Measurements from ENCODE around the gene TSEN54. TPM values are rescaled to one million over a fixed set of nuclear protein-coding genes. Genes with fewer than 3 reads are reported as not detected.
"Not testable (repeated sequence)": the region's sequence is repeated elsewhere in the genome, so short reads cannot be mapped to it uniquely, and the experiment has no call there.

TSEN54 gene
- total RNA-seq, 1 experiment from 2014 or later, result 44.5 TPM

DNA sequence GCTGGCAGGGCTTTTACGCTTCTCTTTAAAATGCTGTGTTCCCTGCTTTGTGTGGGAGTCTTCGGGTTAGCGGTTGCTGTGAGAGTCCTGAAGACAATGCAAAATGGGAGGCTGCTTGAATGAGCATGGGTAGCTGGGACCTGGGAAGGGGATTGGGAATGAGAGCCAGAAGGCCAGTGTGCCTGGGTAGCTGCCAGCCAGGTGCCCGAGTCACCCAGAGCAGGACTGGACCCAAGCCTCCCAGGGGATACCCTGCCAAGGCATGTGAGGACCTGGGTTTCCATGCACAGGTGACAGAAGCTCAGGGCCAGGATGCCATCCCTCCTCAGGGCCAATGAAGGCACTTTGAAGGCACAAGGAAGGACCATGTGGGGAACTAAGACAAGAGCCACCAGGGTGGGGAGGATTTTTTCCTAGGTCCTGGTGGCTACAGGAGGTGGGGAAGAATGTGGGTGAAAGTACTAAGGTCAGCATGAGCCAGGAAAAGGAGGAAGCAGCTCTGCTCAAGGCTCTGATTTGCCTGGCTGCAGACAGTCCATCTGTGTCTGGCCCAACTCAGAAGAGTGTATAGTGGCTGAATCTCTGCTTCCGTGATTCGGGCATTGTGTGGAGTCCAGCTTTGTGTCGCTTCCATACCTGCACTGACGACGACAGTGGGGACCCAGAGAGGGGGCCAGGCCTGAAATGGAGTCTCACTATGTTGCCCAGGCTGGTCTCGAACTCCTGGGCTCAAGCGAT, 39.4 kb upstream of the TSEN54 start:
- H3K4me2 ChIP-seq (ENCODE audit: insufficient read depth, insufficient read length, low read length), result no peak overlapping the region
- H3K27ac Mint-ChIP-seq, result peak overlapping the region in 2 of 3 experiments; percentile 34 to 86; a peak in 3 of 7 replicates

DNA sequence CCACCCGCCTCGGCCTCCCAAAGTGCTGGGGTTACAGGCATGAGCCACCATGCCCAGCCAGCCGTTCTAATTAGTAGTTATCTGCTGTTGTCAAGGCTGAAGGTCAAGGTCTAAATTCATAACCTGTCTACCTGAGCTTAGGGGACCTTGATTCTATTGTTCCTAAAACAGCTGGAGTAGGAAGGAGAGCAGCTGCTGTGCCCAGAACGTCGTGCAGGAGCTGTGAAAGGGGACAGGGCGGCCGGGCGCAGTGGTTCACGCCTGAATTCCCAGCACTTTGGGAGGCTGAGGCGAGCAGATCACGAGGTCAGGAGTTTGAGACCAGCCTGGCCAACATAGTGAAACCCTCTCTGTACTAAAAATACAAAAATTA, 38.9 kb upstream of the TSEN54 start:
- not testable (repeated sequence) for H3K4me3 Mint-ChIP-seq
- no CpG with 5 or more reads among the region's 11 CpGs for WGBS (ENCODE audit: extremely low coverage, insufficient read length, low lambda C conversion rate)

More for the DNA sequence above, 39.4 kb upstream of the TSEN54 start:
- Histone ChIP-seq H2BK20ac (ENCODE audit: low read depth, low read length, poor library complexity, severe bottlenecking) (no peak overlapping the region), H2AFZ (ENCODE audit: low read length) (no peak overlapping the region), H3K4me1 (ENCODE audit: insufficient read depth, low read length) (no peaks in the 10 kb centered on the region), H3K79me1 (ENCODE audit: insufficient read depth, low read depth, low read length, poor library complexity, severe bottlenecking) (no peaks in the 10 kb centered on the region), H3K56ac (ENCODE audit: insufficient read length, low read depth, low read length) (no peak overlapping the region), H4K8ac (replicated peaks; ENCODE audit: insufficient read length, low read depth, low read length) (no peak overlapping the region), H2BK15ac (ENCODE audit: low read depth, low read length) (no peak overlapping the region), H4K20me1 (ENCODE audit: control insufficient read depth, insufficient read depth, insufficient read length) (no peaks in the 10 kb centered on the region), H2BK5ac (ENCODE audit: insufficient read length, low read length) (no peak overlapping the region), H4K91ac (ENCODE audit: insufficient read length, low read depth, low read length) (no peak overlapping the region), H3K23ac (ENCODE audit: insufficient read length, low read depth, low read length) (no peak overlapping the region), H2BK120ac (ENCODE audit: low read depth, low read length, poor library complexity, severe bottlenecking) (no peak overlapping the region), H3K23me2 (ENCODE audit: insufficient read length, low read depth, low read length, poor library complexity, severe bottlenecking) (no peaks in the 10 kb centered on the region), H3K4ac (ENCODE audit: low read depth, low read length) (no peak overlapping the region), H3K18ac (ENCODE audit: insufficient read length, low read depth, low read length) (no peak overlapping the region), H3K79me2 (ENCODE audit: insufficient read depth, low read length) (no peaks in the 10 kb centered on the region), H3K9ac (ENCODE audit: extremely low read depth, insufficient read length, low read length) (no peak overlapping the region), H3T11ph (ENCODE audit: low read length) (no peak overlapping the region), H2BK12ac (ENCODE audit: insufficient read length, low read depth, low read length) (no peak overlapping the region), H4K5ac (ENCODE audit: insufficient read length, low read depth, low read length) (no peak overlapping the region), H3K14ac (ENCODE audit: insufficient read depth, low read length) (no peak overlapping the region), H2AK5ac (ENCODE audit: insufficient read length, low read length) (no peak overlapping the region), H3K27me3 (ENCODE audit: insufficient read depth, low read length) (no peaks in the 10 kb centered on the region), H3K9me3 (ENCODE audit: control insufficient read depth, low read depth, low read length) (no peaks in the 10 kb centered on the region), H3K27ac (ENCODE audit: insufficient read length, low read depth, low read length) (no peak overlapping the region)
- no peak for DNase-seq
- no CpG with 5 or more reads among the region's 11 CpGs for WGBS (ENCODE audit: extremely low coverage, insufficient read length, low lambda C conversion rate)
- TF ChIP-seq, protein P1, sequence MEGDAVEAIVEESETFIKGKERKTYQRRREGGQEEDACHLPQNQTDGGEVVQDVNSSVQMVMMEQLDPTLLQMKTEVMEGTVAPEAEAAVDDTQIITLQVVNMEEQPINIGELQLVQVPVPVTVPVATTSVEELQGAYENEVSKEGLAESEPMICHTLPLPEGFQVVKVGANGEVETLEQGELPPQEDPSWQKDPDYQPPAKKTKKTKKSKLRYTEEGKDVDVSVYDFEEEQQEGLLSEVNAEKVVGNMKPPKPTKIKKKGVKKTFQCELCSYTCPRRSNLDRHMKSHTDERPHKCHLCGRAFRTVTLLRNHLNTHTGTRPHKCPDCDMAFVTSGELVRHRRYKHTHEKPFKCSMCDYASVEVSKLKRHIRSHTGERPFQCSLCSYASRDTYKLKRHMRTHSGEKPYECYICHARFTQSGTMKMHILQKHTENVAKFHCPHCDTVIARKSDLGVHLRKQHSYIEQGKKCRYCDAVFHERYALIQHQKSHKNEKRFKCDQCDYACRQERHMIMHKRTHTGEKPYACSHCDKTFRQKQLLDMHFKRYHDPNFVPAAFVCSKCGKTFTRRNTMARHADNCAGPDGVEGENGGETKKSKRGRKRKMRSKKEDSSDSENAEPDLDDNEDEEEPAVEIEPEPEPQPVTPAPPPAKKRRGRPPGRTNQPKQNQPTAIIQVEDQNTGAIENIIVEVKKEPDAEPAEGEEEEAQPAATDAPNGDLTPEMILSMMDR (conservative IDR thresholded peaks at IDR 0.05), result no peak
- Mint-ChIP-seq H3K4me3 (no peak overlapping the region), H3K4me1 (peaks cover 13 to 24% of the 10 kb centered on the region in 2 experiments), H3K36me3 (ENCODE audit: insufficient read depth in 1 of 3, low read depth in 3 of 3) (peaks cover 5 to 18% (median 14%) of the 10 kb centered on the region in 3 experiments; a peak in 5 of 7 replicates), H3K9me3 (no peaks in the 10 kb centered on the region), H3K27me3 (ENCODE audit: low read depth) (no peaks in the 10 kb centered on the region)

More for the DNA sequence above, 38.9 kb upstream of the TSEN54 start:
- H2BK12ac ChIP-seq (ENCODE audit: insufficient read length, low read depth, low read length); H3K79me2 ChIP-seq (ENCODE audit: insufficient read depth, low read length); H3K79me1 ChIP-seq (ENCODE audit: insufficient read depth, low read depth, low read length, poor library complexity, severe bottlenecking); H3K9me3 ChIP-seq (ENCODE audit: control insufficient read depth, low read depth, low read length); H3K27me3 Mint-ChIP-seq (ENCODE audit: low read depth); H2BK15ac ChIP-seq (ENCODE audit: low read depth, low read length); H3K27ac ChIP-seq (ENCODE audit: insufficient read length, low read depth, low read length); H4K5ac ChIP-seq (ENCODE audit: insufficient read length, low read depth, low read length); H3K4ac ChIP-seq (ENCODE audit: low read depth, low read length); H4K8ac ChIP-seq (replicated peaks; ENCODE audit: insufficient read length, low read depth, low read length); H3K9ac ChIP-seq (ENCODE audit: extremely low read depth, insufficient read length, low read length); DNase-seq; H3K23ac ChIP-seq (ENCODE audit: insufficient read length, low read depth, low read length); H3K4me1 ChIP-seq (ENCODE audit: insufficient read depth, low read length); H2AFZ ChIP-seq (ENCODE audit: low read length); H2BK120ac ChIP-seq (ENCODE audit: low read depth, low read length, poor library complexity, severe bottlenecking); H2BK20ac ChIP-seq (ENCODE audit: low read depth, low read length, poor library complexity, severe bottlenecking); H3K14ac ChIP-seq (ENCODE audit: insufficient read depth, low read length); H3K4me2 ChIP-seq (ENCODE audit: insufficient read depth, insufficient read length, low read length); H4K20me1 ChIP-seq (ENCODE audit: control insufficient read depth, insufficient read depth, insufficient read length); H3K23me2 ChIP-seq (ENCODE audit: insufficient read length, low read depth, low read length, poor library complexity, severe bottlenecking); H4K91ac ChIP-seq (ENCODE audit: insufficient read length, low read depth, low read length); H3K56ac ChIP-seq (ENCODE audit: insufficient read length, low read depth, low read length); H3T11ph ChIP-seq (ENCODE audit: low read length); H2BK5ac ChIP-seq (ENCODE audit: insufficient read length, low read length); H3K27me3 ChIP-seq (ENCODE audit: insufficient read depth, low read length); H2AK5ac ChIP-seq (ENCODE audit: insufficient read length, low read length); H3K18ac ChIP-seq (ENCODE audit: insufficient read length, low read depth, low read length); H3K9me3 Mint-ChIP-seq: not testable (repeated sequence)
- H3K27ac Mint-ChIP-seq, result peak overlapping the region in 2 of 3 experiments; percentile 48 to 49; a peak in 2 of 7 replicates
- peaks cover 5 to 13% (median 12%) of the 10 kb centered on the region in 3 experiments; a peak in 5 of 7 replicates for H3K36me3 Mint-ChIP-seq (ENCODE audit: insufficient read depth in 1 of 3, low read depth in 3 of 3)
- H3K4me1 Mint-ChIP-seq, result peaks cover 13 to 24% of the 10 kb centered on the region in 2 experiments

Measured in H9 (cell line).